Activated CD4-positive, alpha-beta memory T cell treated with anti-CD3 and anti-CD28 coated beads, Interleukin-2, amount 10 ng/mL, durations not matched to agents 7 days and 5 days (primary cell): ENCODE data around the gene CSMD2. TPM values are rescaled to one million over a fixed set of nuclear protein-coding genes. Genes with fewer than 3 reads are reported as not detected.

Source experiments
- total RNA-seq, 2 experiments: library from RNA; stranded (reverse); gene quantifications; one replicate each; pipeline ENCODE4 v1.2.3, GENCODE V29; 2021

Gene CSMD2
- total RNA-seq, 2 experiments from 2014 or later = not detected

Other genes with a start within 250 kb of the CSMD2 start
- not detected for gene C1orf94, start 11.7 kb upstream of the CSMD2 start, total RNA-seq